HuH-7.5 (cell line): Measurements from ENCODE around the gene TFF1.
A peak's percentile ranks its signal among the peaks of the same experiment; 100 is the strongest.

Source experiments
- DNase-seq: peaks from one replicate; pipeline ENCODE4 v3.0.0; 2011; ENCODE audit warnings: low spot score

The TFF1 gene

GRCh38 chr21:42381347-42381984 is 15.1 kb upstream of the TFF1 start:
- DNase-seq: peak; percentile 51

- DNase-seq: no peak
These were observed 13.3 kb upstream of the TFF1 start for GRCh38 chr21:42379426-42380215.

- DNase-seq: no peak
These were observed 12.1 kb upstream of the TFF1 start for GRCh38 chr21:42378418-42378817.

- no peak for DNase-seq
These were observed 11.6 kb upstream of the TFF1 start for GRCh38 chr21:42377951-42378340.

GRCh38 chr21:42377211-42377950 is 11.0 kb upstream of the TFF1 start:
- no peak for DNase-seq

- no peak for DNase-seq
These were observed 10.1 kb upstream of the TFF1 start for GRCh38 chr21:42376338-42376982.

GRCh38 chr21:42375966-42376337 is 9.6 kb upstream of the TFF1 start:
- DNase-seq: no peak

- DNase-seq: no peak
These were observed 9.2 kb upstream of the TFF1 start for GRCh38 chr21:42375506-42375905.

- no peak for DNase-seq
These were observed 8.6 kb upstream of the TFF1 start for GRCh38 chr21:42374864-42375499.

- no peak for DNase-seq
These were observed 8.1 kb upstream of the TFF1 start for GRCh38 chr21:42374457-42374856.

- DNase-seq: no peak
These were observed 7.6 kb upstream of the TFF1 start for GRCh38 chr21:42373908-42374455.

GRCh38 chr21:42373196-42373907 is 7.0 kb upstream of the TFF1 start:
- no peak for DNase-seq

GRCh38 chr21:42370894-42371654 is 4.7 kb upstream of the TFF1 start:
- no peak for DNase-seq

GRCh38 chr21:42369821-42370220 is 3.5 kb upstream of the TFF1 start:
- no peak for DNase-seq

- DNase-seq: no peak
These were observed 1.2 kb upstream of the TFF1 start for GRCh38 chr21:42367367-42368165.

- no peak for DNase-seq
These were observed 565 bp downstream of the TFF1 start for GRCh38 chr21:42365770-42366169.

- DNase-seq: no peak
These were observed 1.9 kb downstream of the TFF1 start for GRCh38 chr21:42364304-42364865.

GRCh38 chr21:42363312-42363711 is 3.0 kb downstream of the TFF1 start:
- no peak for DNase-seq

GRCh38 chr21:42362700-42363099 is 3.6 kb downstream of the TFF1 start:
- DNase-seq: no peak
